ENCODE measurements around the gene RINL. TPM values are rescaled to one million over a fixed set of nuclear protein-coding genes. Genes with fewer than 3 reads are reported as not detected.

RINL gene
- polyA plus RNA-seq, 1 of the 3 experiments (the other 2 are of a cell fraction), result 3.8 TPM

GRCh38 chr19:38838986-38839761, 38.9 kb downstream of the RINL start:
- Histone ChIP-seq H3F3A (replicated peaks; ENCODE audit: insufficient read depth) (peaks cover 79% of the 10 kb centered on the region), H3K27ac (ENCODE audit: low read depth in 2 of 2, low read length in 1 of 2) (peak overlapping the region; percentile 47 to 82), H3K27me3 (ENCODE audit: insufficient read depth) (no peaks in the 10 kb centered on the region), H3K9me2 (no peaks in the 10 kb centered on the region), H2AFZ (ENCODE audit: low read depth) (no peak overlapping the region), H3K9me3 (no peaks in the 10 kb centered on the region), H3K36me3 (replicated peaks in 1 of 2; ENCODE audit: control insufficient read depth in 1 of 2, insufficient read depth in 2 of 2, low read length in 1 of 2) (peaks cover 61 to 74% of the 10 kb centered on the region in 2 experiments), H3K4me1 (ENCODE audit: control insufficient read depth in 1 of 2, insufficient read depth in 2 of 2, low read depth in 1 of 2, low read length in 1 of 2) (peaks cover 30 to 57% of the 10 kb centered on the region in 2 experiments; a peak in 3 of 4 replicates), H4K20me1 (ENCODE audit: insufficient read depth) (peaks cover 62% of the 10 kb centered on the region), H3K9ac (peak overlapping the region; percentile 14; the same call in 1 of the 2 replicates), H3K4me2 (peak overlapping the region; percentile 53; the same call in 1 of the 2 replicates), H3K79me2 (ENCODE audit: insufficient read depth) (peaks cover 53% of the 10 kb centered on the region), H3K4me3 (ENCODE audit: low read depth in 2 of 2, low read length in 1 of 2) (no peak overlapping the region)
- DNase-seq, result no peak
- ChIA-PET CTCF (interaction anchor here (0.8 to 1.9 kb wide), 4 partner anchors 8 to 91 kb away, joined by 3 to 4 read pairs (median 3); partner anchors contain the start of genes MRPS12 and SARS2), POLR2A (interaction anchor here (2.4 kb wide), 1 partner anchor 9 kb away, joined by 9 read pairs; no protein-coding TSS in a partner anchor)
- TF ChIP-seq RFX5 (IDR thresholded peaks at IDR 0.05; ENCODE audit: low read length) (no peak), USF1 (IDR thresholded peaks at IDR 0.05; ENCODE audit: borderline replicate concordance, low read depth) (no peak), SMC3 (IDR thresholded peaks at IDR 0.05; ENCODE audit: low read depth, low read length) (no peak), JUND (IDR thresholded peaks at IDR 0.05) (no peak), SIN3A (IDR thresholded peaks at IDR 0.05; ENCODE audit: borderline replicate concordance, low read depth, low read length) (no peak), MAX (IDR thresholded peaks at IDR 0.05; ENCODE audit: low read depth) (no peak), REST (IDR thresholded peaks at IDR 0.05; ENCODE audit: low read depth, low read length) (no peak), USF2 (IDR thresholded peaks at IDR 0.05; ENCODE audit: borderline replicate concordance, low read depth, low read length) (no peak), MEF2A (IDR thresholded peaks at IDR 0.05; ENCODE audit: borderline replicate concordance, low read depth) (no peak), POLR2AphosphoS5 (IDR thresholded peaks at IDR 0.05; ENCODE audit: low read depth, low read length) (no peak; the same call in 1 of the 2 replicates)
- WGBS (ENCODE audit: low lambda C conversion rate), result 85% methylated on average over 12 of the region's 12 CpGs
